ENCODE data around the gene CATSPER1.

GRCh38 chr11:65976216-65977176 is 49.8 kb downstream of the CATSPER1 start:
- TF ChIP-seq CTCF (IDR thresholded peaks at IDR 0.05; ENCODE audit: insufficient read depth, low read length), result no peak
- TF ChIP-seq POLR2AphosphoS5 (IDR thresholded peaks at IDR 0.05; ENCODE audit: low read depth), result peak; percentile 40; the same call in 1 of the 2 replicates
- TF ChIP-seq REST (IDR thresholded peaks at IDR 0.05; ENCODE audit: insufficient replicate concordance, low read depth), result no peak
- TF ChIP-seq SPI1 (IDR thresholded peaks at IDR 0.05; ENCODE audit: borderline replicate concordance, low read depth), result no peak
